GM21390 (cell line): ENCODE results near the gene EGFLAM.

Experiments used
- ATAC-seq: cut with Tn5 transposase; IDR thresholded peaks from one replicate; pipeline ENCODE4 v1.9.1; 2021; ENCODE audit not compliant: unreplicated experiment

EGFLAM gene

GRCh38 chr5:38445374-38446028, 187.1 kb downstream of the EGFLAM start:
- no peak for ATAC-seq

DNA sequence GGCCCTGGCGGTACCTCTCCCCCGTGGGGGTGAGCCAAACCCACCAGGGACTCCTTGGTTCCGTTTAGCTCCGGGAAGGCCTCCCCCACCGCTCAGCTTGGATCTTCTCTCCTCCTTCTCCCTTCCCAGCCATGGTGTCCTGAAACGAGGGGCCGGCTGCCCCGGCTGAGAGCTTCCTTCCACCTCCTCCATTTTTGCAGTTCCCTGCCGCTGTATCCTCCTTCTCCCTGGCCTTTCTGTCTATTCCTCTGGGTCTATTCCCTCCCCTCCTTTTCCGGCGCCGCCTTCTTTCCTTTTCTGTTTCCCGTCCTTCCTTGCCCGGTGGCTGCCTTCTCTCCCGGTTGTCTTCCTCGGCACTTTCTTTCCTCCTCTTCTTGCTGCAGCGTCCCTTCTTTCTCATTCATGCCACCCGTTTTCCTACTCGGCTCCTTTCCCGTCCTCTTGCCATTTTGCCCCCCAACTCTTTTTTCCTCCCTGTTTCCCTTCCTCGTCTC, 187.7 kb downstream of the EGFLAM start:
- ATAC-seq: no peak

- no peak for ATAC-seq
These were observed 188.7 kb downstream of the EGFLAM start for GRCh38 chr5:38447056-38447455.

DNA sequence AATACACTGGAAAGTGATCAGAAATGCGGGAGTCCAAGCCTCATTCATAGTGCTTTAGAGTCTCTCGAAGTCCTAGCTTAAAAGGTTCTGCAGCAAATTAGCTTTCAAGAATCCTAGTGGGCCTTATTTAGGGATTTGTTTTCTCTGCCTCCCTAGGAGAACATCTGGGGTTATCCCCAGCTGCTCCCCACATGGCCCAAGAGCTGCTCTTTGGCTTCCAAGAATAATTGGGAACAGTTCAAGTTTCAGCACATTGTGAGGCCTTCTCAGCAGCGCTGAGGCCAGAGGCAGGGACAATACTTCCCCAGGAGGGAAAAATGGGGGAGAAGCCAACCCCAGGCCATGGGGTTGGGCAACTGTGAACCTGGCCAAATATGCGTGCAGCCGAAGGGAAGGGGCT, 189.4 kb downstream of the EGFLAM start:
- ATAC-seq: no peak

- ATAC-seq: no peak
These were observed 190.4 kb downstream of the EGFLAM start for GRCh38 chr5:38448568-38449350.

GRCh38 chr5:38450627-38451026, 192.3 kb downstream of the EGFLAM start:
- no peak for ATAC-seq

DNA sequence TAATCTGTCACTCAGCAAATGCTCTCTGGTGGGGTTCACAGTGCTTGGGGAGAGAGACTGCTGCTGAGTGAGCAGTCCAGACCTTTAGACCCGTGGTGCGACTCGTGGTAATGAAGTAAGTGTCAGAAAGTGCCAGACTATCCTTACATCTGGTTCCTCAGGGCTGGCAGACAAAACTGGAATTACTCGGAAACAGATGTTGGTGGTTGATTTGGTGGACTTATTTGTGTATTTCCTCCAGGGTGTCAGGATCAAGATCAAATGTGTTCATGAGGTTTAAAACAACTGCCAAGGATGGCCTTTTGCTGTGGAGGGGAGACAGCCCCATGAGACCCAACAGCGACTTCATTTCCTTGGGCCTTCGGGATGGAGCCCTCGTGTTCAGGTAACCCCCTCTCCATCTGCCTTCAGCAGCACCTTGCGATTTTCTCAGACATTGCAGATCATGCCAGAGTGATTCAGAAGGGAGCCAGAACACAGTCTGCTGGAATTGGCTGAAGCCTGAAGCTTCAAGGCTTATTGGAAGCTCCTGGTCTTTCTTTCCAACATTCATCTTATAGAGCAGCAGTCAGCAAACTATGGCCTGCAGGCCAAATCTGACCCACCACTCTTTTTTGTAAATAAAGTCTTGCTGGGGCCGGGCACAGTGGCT, 192.8 kb downstream of the EGFLAM start:
- no peak for ATAC-seq

DNA sequence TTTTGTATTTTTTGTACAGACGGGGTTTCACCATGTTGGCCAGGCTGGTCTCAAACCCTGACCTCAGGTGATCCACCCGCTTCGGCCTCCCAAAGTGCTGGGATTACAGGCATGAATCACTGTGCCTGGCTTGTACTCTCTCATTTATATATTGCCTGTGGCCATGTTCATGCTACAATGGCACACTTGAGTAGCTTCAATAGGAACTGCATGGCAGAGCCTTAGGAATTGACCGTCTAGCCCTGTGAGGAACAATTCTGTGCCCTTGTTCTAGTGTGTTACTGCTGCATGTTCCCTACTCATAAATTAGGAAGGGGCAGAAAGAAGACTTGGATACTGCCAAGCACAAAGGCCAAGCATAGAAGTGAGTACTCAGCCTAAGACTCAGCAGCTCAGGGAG, 193.8 kb downstream of the EGFLAM start:
- ATAC-seq: no peak

DNA sequence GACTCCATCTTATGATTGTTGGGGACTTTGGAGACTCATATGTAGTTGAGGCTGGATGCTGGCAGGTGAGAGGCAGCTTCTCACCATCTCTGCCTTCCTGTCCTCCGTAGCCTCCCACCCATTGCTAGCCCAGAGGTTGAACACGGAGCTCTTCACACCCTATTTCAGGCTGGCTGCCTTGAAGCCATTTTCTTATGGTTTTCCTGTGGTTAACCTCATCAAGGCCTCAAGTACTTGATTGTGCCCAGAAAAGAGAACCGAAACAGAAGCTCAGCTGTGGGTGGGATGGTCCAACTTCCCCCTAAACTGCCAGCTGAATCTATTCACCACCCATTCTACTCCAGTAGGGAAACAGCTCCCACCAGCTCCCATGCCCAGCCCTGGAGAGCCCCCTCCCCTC, 195.1 kb downstream of the EGFLAM start:
- peak; percentile 99 for ATAC-seq

GRCh38 chr5:38453921-38454320, 195.6 kb downstream of the EGFLAM start:
- ATAC-seq: peak; percentile 1

- ATAC-seq: no peak
These were observed 197.5 kb downstream of the EGFLAM start for GRCh38 chr5:38455796-38456330.

DNA sequence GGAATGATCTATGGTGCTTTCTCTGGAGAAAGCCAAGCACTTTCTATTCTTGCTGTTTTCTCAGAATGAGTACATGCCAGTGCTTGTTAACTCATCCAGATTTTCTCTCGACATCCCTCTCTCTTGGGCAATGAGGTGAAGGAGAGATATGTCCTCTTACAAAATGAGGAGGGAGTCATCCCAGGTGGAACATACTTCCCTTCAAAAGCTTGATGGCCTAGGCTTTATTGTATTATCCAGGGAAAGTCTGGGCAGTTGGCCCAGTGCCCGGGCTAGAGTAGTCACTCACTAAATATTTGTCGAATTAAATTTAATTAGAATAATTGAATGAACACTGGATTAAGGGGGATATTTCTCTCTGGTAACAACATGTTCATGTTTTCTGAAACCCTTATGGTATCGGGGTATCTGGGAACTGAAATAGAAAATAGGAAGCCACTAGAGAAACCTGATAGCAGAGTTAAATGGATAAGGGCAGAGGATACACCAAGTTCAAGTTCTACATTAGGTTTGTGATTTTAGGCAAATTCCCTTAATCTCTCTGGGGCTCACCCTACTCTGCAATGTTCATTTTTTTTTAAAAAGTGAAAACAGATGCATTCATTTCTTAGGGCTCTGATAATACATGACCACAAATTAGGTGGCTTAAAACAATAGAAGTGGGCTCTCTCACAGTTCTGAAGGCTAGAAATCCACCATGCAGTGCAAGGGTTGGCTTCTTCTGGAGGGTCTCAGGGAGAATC, 198.5 kb downstream of the EGFLAM start:
- ATAC-seq: no peak

DNA sequence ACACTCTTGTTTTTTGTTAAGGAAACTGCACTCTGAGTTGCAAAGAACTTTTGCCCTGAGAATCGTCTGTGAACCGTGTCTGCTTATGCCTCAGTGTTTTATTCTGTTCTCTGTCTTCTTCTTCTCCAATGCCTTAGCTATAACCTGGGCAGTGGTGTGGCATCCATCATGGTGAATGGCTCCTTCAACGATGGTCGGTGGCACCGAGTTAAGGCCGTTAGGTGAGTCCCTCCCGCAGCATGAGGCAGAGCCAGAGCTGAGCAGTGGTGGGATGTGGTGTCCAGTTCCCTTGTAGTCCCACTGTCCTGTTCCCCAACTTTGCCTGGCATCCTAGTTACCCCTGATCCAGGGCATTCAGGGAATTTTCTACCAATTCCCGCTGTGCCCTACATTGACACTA, 199.8 kb downstream of the EGFLAM start:
- ATAC-seq: no peak

GRCh38 chr5:38462976-38463633, 204.7 kb downstream of the EGFLAM start:
- no peak for ATAC-seq

- ATAC-seq: no peak
These were observed 205.5 kb downstream of the EGFLAM start for GRCh38 chr5:38463634-38464521.

GRCh38 chr5:38465061-38465460, 206.7 kb downstream of the EGFLAM start:
- ATAC-seq: no peak

GRCh38 chr5:38465702-38466423, 207.5 kb downstream of the EGFLAM start:
- ATAC-seq: no peak

GRCh38 chr5:38466424-38467189, 208.2 kb downstream of the EGFLAM start:
- no peak for ATAC-seq
